Measurements from ENCODE around the gene AFAP1L1. TPM values are rescaled to one million over a fixed set of nuclear protein-coding genes. Genes with fewer than 3 reads are reported as not detected.

The AFAP1L1 gene
- total and polyA plus RNA-seq, 9 of the 15 experiments (the other 6 are each of a cell fraction or from before 2014, with no cell fraction given) = 0.01 to 0.12 (median 0.03) TPM; not detected in 4

DNA sequence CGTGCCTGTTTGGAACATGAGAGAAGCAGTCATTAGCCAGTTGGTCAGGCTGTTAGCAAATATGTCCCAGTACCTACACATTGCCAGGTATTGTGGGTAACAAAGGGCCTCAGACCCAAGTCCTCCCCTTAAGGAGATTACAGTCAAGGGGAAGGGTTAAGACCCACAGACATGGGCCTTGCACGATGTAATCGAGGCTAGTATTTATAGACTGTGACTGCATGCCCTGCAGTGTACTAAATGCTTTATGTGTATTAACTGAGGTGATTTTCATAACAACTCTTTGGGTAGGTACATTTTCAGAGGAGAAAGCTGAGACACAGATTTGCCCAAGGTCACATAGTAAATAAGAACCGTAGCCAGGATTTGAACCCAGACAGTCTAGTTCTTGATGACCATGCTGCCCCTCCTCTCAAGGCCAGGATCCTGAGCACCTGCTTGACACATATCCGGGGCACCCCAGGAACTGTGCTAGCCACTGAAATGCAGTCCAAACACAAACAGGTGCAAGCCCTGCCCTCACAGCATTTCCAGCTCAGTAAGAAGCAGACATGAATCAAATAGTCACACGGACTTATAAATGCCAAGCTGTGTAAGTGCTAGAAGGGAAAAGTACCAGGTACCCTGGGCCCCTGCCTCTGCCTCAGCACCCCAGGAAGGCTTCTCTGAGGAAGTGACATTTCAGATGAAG, 41.6 kb downstream of the AFAP1L1 start:
- POLR2A ChIA-PET = interaction anchor here (0.6 to 0.8 kb wide), 2 partner anchors 38 to 54 kb away, joined by 3 read pairs; no protein-coding TSS in a partner anchor
- ATAC-seq = no peak
- H3K36me3 ChIP-seq (ENCODE audit: control insufficient read depth, insufficient read depth, low read length) = no peaks in the 10 kb centered on the region
- no TSS peak for BruUV-seq (replicated peaks)
- no peak overlapping the region for H3K27ac ChIP-seq (ENCODE audit: extremely low read depth, low read depth, low read length)
- H4K20me1 ChIP-seq (replicated peaks; ENCODE audit: control insufficient read depth, insufficient read depth, low read length) = no peaks in the 10 kb centered on the region
- CTCF ChIA-PET (ENCODE audit: low intra/inter-chr PET ratio) = no interaction called here
- H2AFZ ChIP-seq (ENCODE audit: low read depth, low read length) = no peak overlapping the region
- no peaks in the 10 kb centered on the region for H3K9me1 ChIP-seq (ENCODE audit: control insufficient read depth, insufficient read depth, low read length)
- intact Hi-C loops (cut with micrococcal nuclease) (no loop called here), in situ Hi-C loops (cut with MboI) (no loop called here)
- peaks cover 19 to 33% of the 10 kb centered on the region in 2 experiments for H3K27me3 ChIP-seq (ENCODE audit: control insufficient read depth in 2 of 2, insufficient read depth in 2 of 2, low read length in 2 of 2)
- H3K9me3 ChIP-seq (replicated peaks; ENCODE audit: control insufficient read depth, insufficient read depth, low read depth, low read length) = no peaks in the 10 kb centered on the region
- H3K79me2 ChIP-seq (ENCODE audit: control insufficient read depth, insufficient read depth, low read length) = no peaks in the 10 kb centered on the region
- H3K4me1 ChIP-seq (replicated peaks in 1 of 2; ENCODE audit: control insufficient read depth in 2 of 2, insufficient read depth in 2 of 2, low read length in 2 of 2) = peaks cover 6 to 11% of the 10 kb centered on the region in 2 experiments; a peak in 4 of 5 replicates
- TF ChIP-seq FOXA1 (IDR thresholded peaks at IDR 0.05; ENCODE audit: borderline replicate concordance) (no peak), MBD2 (IDR thresholded peaks at IDR 0.05; ENCODE audit: borderline replicate concordance, low read depth) (no peak), ZNF217 (CRISPR knock-in tag; IDR thresholded peaks at IDR 0.05) (no peak), EP300 (IDR thresholded peaks at IDR 0.05; ENCODE audit: low read length) (no peak), SMAD4 (CRISPR knock-in tag; conservative IDR thresholded peaks at IDR 0.05) (no peak), TAL1 (IDR thresholded peaks at IDR 0.05) (no peak)
- TF ChIP-seq, protein P1, sequence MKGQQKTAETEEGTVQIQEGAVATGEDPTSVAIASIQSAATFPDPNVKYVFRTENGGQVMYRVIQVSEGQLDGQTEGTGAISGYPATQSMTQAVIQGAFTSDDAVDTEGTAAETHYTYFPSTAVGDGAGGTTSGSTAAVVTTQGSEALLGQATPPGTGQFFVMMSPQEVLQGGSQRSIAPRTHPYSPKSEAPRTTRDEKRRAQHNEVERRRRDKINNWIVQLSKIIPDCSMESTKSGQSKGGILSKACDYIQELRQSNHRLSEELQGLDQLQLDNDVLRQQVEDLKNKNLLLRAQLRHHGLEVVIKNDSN (CRISPR knock-in tag; IDR thresholded peaks at IDR 0.05) = no peak
- TF ChIP-seq, protein P2, sequence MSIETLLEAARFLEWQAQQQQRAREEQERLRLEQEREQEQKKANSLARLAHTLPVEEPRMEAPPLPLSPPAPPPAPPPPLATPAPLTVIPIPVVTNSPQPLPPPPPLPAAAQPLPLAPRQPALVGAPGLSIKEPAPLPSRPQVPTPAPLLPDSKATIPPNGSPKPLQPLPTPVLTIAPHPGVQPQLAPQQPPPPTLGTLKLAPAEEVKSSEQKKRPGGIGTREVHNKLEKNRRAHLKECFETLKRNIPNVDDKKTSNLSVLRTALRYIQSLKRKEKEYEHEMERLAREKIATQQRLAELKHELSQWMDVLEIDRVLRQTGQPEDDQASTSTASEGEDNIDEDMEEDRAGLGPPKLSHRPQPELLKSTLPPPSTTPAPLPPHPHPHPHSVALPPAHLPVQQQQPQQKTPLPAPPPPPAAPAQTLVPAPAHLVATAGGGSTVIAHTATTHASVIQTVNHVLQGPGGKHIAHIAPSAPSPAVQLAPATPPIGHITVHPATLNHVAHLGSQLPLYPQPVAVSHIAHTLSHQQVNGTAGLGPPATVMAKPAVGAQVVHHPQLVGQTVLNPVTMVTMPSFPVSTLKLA (conservative IDR thresholded peaks at IDR 0.05) = no peak
- TF ChIP-seq, protein P3, sequence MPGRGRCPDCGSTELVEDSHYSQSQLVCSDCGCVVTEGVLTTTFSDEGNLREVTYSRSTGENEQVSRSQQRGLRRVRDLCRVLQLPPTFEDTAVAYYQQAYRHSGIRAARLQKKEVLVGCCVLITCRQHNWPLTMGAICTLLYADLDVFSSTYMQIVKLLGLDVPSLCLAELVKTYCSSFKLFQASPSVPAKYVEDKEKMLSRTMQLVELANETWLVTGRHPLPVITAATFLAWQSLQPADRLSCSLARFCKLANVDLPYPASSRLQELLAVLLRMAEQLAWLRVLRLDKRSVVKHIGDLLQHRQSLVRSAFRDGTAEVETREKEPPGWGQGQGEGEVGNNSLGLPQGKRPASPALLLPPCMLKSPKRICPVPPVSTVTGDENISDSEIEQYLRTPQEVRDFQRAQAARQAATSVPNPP (IDR thresholded peaks at IDR 0.05; ENCODE audit: borderline replicate concordance, insufficient read depth, insufficient read length) = no peak
- H3K4me3 ChIP-seq = no peak overlapping the region
- H3K9ac ChIP-seq (ENCODE audit: insufficient read depth in 1 of 2, low read depth in 2 of 2, low read length in 2 of 2) = no peak overlapping the region
- FAIRE-seq = no peak
- no peak overlapping the region for H3K4me2 ChIP-seq (ENCODE audit: insufficient read depth, low read length)
- 3% methylated on average over 5 of the region's 6 CpGs for WGBS (ENCODE audit: insufficient coverage, low coverage, missing lambda C conversion rate)
- no peak for DNase-seq (ENCODE audit: extremely low read depth in 1 of 4, low spot score in 3 of 4)

Data from K562 (cell line).